IMR-90 (cell line): ENCODE results near the gene PRPF40B. TPM values are rescaled to one million over a fixed set of nuclear protein-coding genes. Genes with fewer than 3 reads are reported as not detected.

ENCODE experiments used
- ATAC-seq: fragments of 200-7000 bp; cut with Tn5 transposase; 2 replicates; pipeline ENCODE4 v1.9.1; 2020; ENCODE audit warnings: low read depth, mild to moderate bottlenecking, moderate library complexity
- BruUV-seq: library from RNA; stranded (reverse); fragments of 400-500 nt; replicated peaks from 2 replicates; lab custom pipeline; 2021; lab: Mats Ljungman, UMichigan
- CTCF ChIA-PET: fragments of 300-600 bp; formaldehyde crosslinking; extraction: SDS; loops from one replicate; lab custom pipeline; 2021; ENCODE audit warnings: antibody characterized with exemption; lab: Yijun Ruan, JAX
- POLR2A ChIA-PET: fragments of 300-600 bp; sonication (Branson Sonifier 250); formaldehyde crosslinking; loops from one replicate; lab custom pipeline; 2022; ENCODE audit warnings: antibody characterized with exemption; ENCODE audit not compliant: unreplicated experiment; lab: Charles Lee
- DNase-seq: peaks from one replicate; pipeline ENCODE4 v3.0.0; 2013
- H2AFZ ChIP-seq: replicated peaks from 2 replicates; pipeline ENCODE3; 2013; ENCODE audit warnings: low read length, mild to moderate bottlenecking; ENCODE audit not compliant: poor library complexity
- H2AK5ac ChIP-seq: 2 replicates; pipeline ENCODE4 v1.6.1; 2013; ENCODE audit warnings: low read depth, low read length, inconsistent platforms
- H2AK9ac ChIP-seq: replicated peaks from 2 replicates; pipeline ENCODE3; 2013; ENCODE audit warnings: mild to moderate bottlenecking, low read depth, low read length, moderate library complexity; ENCODE audit not compliant: poor library complexity
- H2BK120ac ChIP-seq: 2 replicates; pipeline ENCODE4 v1.6.1; 2013; ENCODE audit warnings: low read depth, low read length, inconsistent platforms
- H2BK15ac ChIP-seq: 3 replicates; pipeline ENCODE4 v1.6.1; 2013; ENCODE audit warnings: low read depth, low read length, inconsistent platforms
- H2BK20ac ChIP-seq: 2 replicates; pipeline ENCODE4 v1.6.1; 2013; ENCODE audit warnings: low read depth, mild to moderate bottlenecking, inconsistent platforms, low read length, moderate library complexity
- H2BK5ac ChIP-seq: 2 replicates; pipeline ENCODE4 v1.6.1; 2013; ENCODE audit warnings: mild to moderate bottlenecking, low read depth, low read length, inconsistent platforms; ENCODE audit not compliant: poor library complexity, severe bottlenecking
- H3K14ac ChIP-seq: replicated peaks from 2 replicates; pipeline ENCODE4 v1.6.1; 2013; ENCODE audit warnings: low read depth, low read length, inconsistent platforms
- H3K18ac ChIP-seq: 2 replicates; pipeline ENCODE4 v1.6.1; 2013; ENCODE audit warnings: low read depth, low read length, control low read depth
- H3K23ac ChIP-seq: 2 replicates; pipeline ENCODE4 v1.6.1; 2013; ENCODE audit warnings: low read depth, low read length, inconsistent platforms
- H3K27ac ChIP-seq: 2 replicates; pipeline ENCODE4 v1.5.1; 2013; ENCODE audit warnings: mild to moderate bottlenecking, control low read depth, low read length; ENCODE audit not compliant: insufficient read depth
- H3K27me3 ChIP-seq: 2 replicates; pipeline ENCODE4 v1.6.1; 2013; ENCODE audit warnings: low read length; ENCODE audit not compliant: control insufficient read depth, insufficient read depth
- H3K36me3 ChIP-seq: 2 replicates; pipeline ENCODE4 v1.6.1; 2013; ENCODE audit warnings: low read length, mixed read lengths; ENCODE audit not compliant: control insufficient read depth, insufficient read depth
- H3K4ac ChIP-seq: 2 replicates; pipeline ENCODE4 v1.6.1; 2013; ENCODE audit warnings: low read depth, low read length, inconsistent platforms
- H3K4me1 ChIP-seq: 2 replicates; pipeline ENCODE4 v1.6.1; 2013; ENCODE audit warnings: low read length, mixed read lengths; ENCODE audit not compliant: control insufficient read depth, insufficient read depth
- H3K4me2 ChIP-seq: 2 replicates; pipeline ENCODE4 v1.6.1; 2013; ENCODE audit warnings: low read depth, mild to moderate bottlenecking, control low read depth, low read length, moderate library complexity
- H3K4me3 ChIP-seq: 2 replicates; pipeline ENCODE4 v1.5.1; 2013; ENCODE audit warnings: low read depth, mild to moderate bottlenecking, control low read depth, low read length, moderate library complexity; ENCODE audit not compliant: insufficient read depth
- H3K56ac ChIP-seq: 2 replicates; pipeline ENCODE4 v1.6.1; 2013; ENCODE audit warnings: low read length, inconsistent platforms; ENCODE audit not compliant: insufficient read depth; ENCODE audit errors: extremely low read depth
- H3K79me1 ChIP-seq, 2 experiments: 2 replicates each; pipeline ENCODE4 v1.6.1; 2013; ENCODE audit warnings: low read length in 2 of 2, inconsistent platforms in 1 of 2, low read depth in 1 of 2
- H3K9ac ChIP-seq: 2 replicates; pipeline ENCODE4 v1.6.1; 2013; ENCODE audit warnings: low read depth, low read length, control low read depth
- H3K9me1 ChIP-seq: 2 replicates; pipeline ENCODE4 v1.6.1; 2013; ENCODE audit warnings: low read length, inconsistent platforms; ENCODE audit not compliant: insufficient read depth
- H3K9me3 ChIP-seq: 2 replicates; pipeline ENCODE4 v1.6.1; 2013; ENCODE audit warnings: low read length; ENCODE audit not compliant: control insufficient read depth, insufficient read depth
- H4K20me1 ChIP-seq: 2 replicates; pipeline ENCODE4 v1.6.1; 2013; ENCODE audit warnings: low read length, inconsistent platforms; ENCODE audit not compliant: insufficient read depth
- H4K5ac ChIP-seq: 2 replicates; pipeline ENCODE4 v1.6.1; 2013; ENCODE audit warnings: mild to moderate bottlenecking, low read depth, low read length, control low read depth
- H4K8ac ChIP-seq, 2 experiments: 2 replicates each; pipeline ENCODE4 v1.6.1; 2013; ENCODE audit warnings: low read depth in 2 of 2, low read length in 2 of 2, control low read depth in 1 of 2, inconsistent platforms in 1 of 2
- H4K91ac ChIP-seq: 2 replicates; pipeline ENCODE4 v1.6.1; 2013; ENCODE audit warnings: low read depth, low read length, inconsistent platforms; ENCODE audit not compliant: insufficient read depth
- BHLHE40 ChIP-seq: fragments of 150-350 bp; IDR thresholded peaks from 2 replicates; pipeline ENCODE4 v1.6.1; 2016; ENCODE audit warnings: mild to moderate bottlenecking, low read depth, low read length
- CHD1 ChIP-seq: IDR thresholded peaks from 2 replicates; pipeline ENCODE4 v1.6.1; 2012; ENCODE audit warnings: low read depth, low read length, improper control_type of control experiment
- FOS ChIP-seq: fragments of 150-350 bp; IDR thresholded peaks from 2 replicates; pipeline ENCODE4 v1.6.1; 2016; ENCODE audit warnings: low read depth, low read length
- MAFK ChIP-seq: IDR thresholded peaks from 2 replicates; pipeline ENCODE4 v1.6.1; 2012; ENCODE audit warnings: low read depth, low read length, improper control_type of control experiment
- MAZ ChIP-seq: IDR thresholded peaks from 2 replicates; pipeline ENCODE4 v1.6.1; 2012; ENCODE audit warnings: low read depth, mild to moderate bottlenecking, low read length, improper control_type of control experiment, moderate library complexity, borderline replicate concordance
- MXI1 ChIP-seq: IDR thresholded peaks from 2 replicates; pipeline ENCODE4 v1.6.1; 2012; ENCODE audit warnings: low read depth, mild to moderate bottlenecking, low read length, moderate library complexity, borderline replicate concordance
- NFE2L2 ChIP-seq: fragments of 150-350 bp; IDR thresholded peaks from 2 replicates; pipeline ENCODE4 v1.6.1; 2016; ENCODE audit warnings: low read depth, mild to moderate bottlenecking, low read length
- RAD21 ChIP-seq: IDR thresholded peaks from 2 replicates; pipeline ENCODE4 v1.6.1; 2012; ENCODE audit warnings: low read length, improper control_type of control experiment
- RFX5 ChIP-seq: IDR thresholded peaks from 2 replicates; pipeline ENCODE4 v1.8.0; 2012; ENCODE audit warnings: low read depth, mild to moderate bottlenecking, low read length, moderate library complexity
- WGBS, 2 experiments: methylation state at CpG; one replicate each; pipeline versions ENCODE4 v1.1.5 to v1.1.7; 2013; ENCODE audit warnings: missing lambda C conversion rate in 2 of 2; ENCODE audit not compliant: insufficient read length in 1 of 2; ENCODE audit errors: extremely low coverage in 2 of 2; 5-methylcytosine and 5-hydroxymethylcytosine counted together
- dilution Hi-C: fragments of 300-500 bp; cut with HindIII; formaldehyde crosslinking; loops from one replicate; pipeline ENCODE4 v1.14.3; 2018; ENCODE audit warnings: low sequenced_read_pairs; ENCODE audit not compliant: unreplicated experiment
- in situ Hi-C: fragments of 300-500 bp; cut with MboI; formaldehyde crosslinking; loops from 3 replicates; pipeline ENCODE4 v1.14.3; 2019; ENCODE audit warnings: low sequenced_read_pairs, inconsistent platforms, mixed read lengths
- intact Hi-C: fragments of 100-400 bp; cut with micrococcal nuclease; formaldehyde crosslinking; loops from 2 replicates; pipeline ENCODE4 v1.10.0; 2022
- polyA plus RNA-seq, 3 experiments: library from polyadenylated mRNA; depleted of rRNA; stranded (reverse); fragments of >200 nt; gene quantifications; 2 replicates each; pipeline ENCODE4 v1.2.3, GENCODE V29; 2012; ENCODE audit warnings: low replicate concordance in 1 of 3
- total RNA-seq: library from RNA; depleted of rRNA; stranded (reverse); fragments of >200 nt; gene quantifications from 2 replicates; pipeline ENCODE4 v1.2.3, GENCODE V29; 2012
- TF ChIP-seq, protein P1 (sequence below): fragments of 150-350 bp; IDR thresholded peaks from 2 replicates; pipeline ENCODE4 v1.6.1; 2016; ENCODE audit warnings: low read depth, mild to moderate bottlenecking, low read length, moderate library complexity, borderline replicate concordance
- TF ChIP-seq, protein P2 (sequence below): fragments of 150-350 bp; IDR thresholded peaks from 2 replicates; pipeline ENCODE4 v1.6.1; 2017; ENCODE audit warnings: mild to moderate bottlenecking, antibody characterized with exemption, low read length, low read depth
- TF ChIP-seq, protein P3 (sequence below): conservative IDR thresholded peaks from 2 replicates; pipeline ENCODE4 v1.5.1; 2012; ENCODE audit warnings: mild to moderate bottlenecking, low read depth, low read length, improper control_type of control experiment

The PRPF40B gene
- total and polyA plus RNA-seq, 2 of the 4 experiments (the other 2 are of a cell fraction) = 5.0 to 11.8 TPM

DNA sequence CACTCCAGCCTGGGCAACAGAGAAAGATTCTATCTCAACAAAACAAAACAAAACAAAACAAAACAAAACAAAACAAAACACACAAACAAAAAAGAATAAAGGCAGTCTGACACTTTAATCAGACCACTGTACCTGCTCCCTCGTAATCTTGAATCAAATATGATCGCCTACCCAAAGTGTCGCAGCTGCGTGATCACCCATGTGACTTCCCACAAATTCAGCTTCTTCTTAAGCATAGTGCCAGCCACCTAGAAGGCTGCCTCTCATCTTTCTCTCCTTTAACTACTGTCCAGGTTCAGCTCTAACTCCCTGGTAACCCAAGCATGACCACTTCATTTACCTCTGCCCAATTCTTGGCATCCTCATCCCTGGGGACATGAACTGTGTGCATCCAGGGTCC, 46.4 kb downstream of the PRPF40B start:
- Histone ChIP-seq H2AK5ac (no peak overlapping the region), H3K4me1 (peaks cover 39% of the 10 kb centered on the region), H3K18ac (no peak overlapping the region), H3K14ac (no peak overlapping the region), H3K9me1 (peaks cover 47% of the 10 kb centered on the region), H3K23ac (no peak overlapping the region), H3K36me3 (no peaks in the 10 kb centered on the region), H3K4me2 (no peak overlapping the region), H2BK5ac (no peak overlapping the region), H2AFZ (no peak overlapping the region), H3K4ac (no peak overlapping the region; the same call in 1 of the 2 replicates), H4K5ac (no peak overlapping the region), H2BK15ac (no peak overlapping the region), H3K56ac (no peak overlapping the region), H2BK20ac (no peak overlapping the region), H4K8ac (no peak overlapping the region), H4K91ac (no peak overlapping the region), H2AK9ac (no peak overlapping the region), H3K27me3 (no peaks in the 10 kb centered on the region), H4K20me1 (no peaks in the 10 kb centered on the region), H3K79me1 (peaks cover 40 to 96% of the 10 kb centered on the region in 2 experiments), H2BK120ac (no peak overlapping the region), H3K9ac (no peak overlapping the region), H3K4me3 (no peak overlapping the region), H3K27ac (no peak overlapping the region), H3K9me3 (no peaks in the 10 kb centered on the region)
- DNase-seq (no peak), ATAC-seq (no peak)
- BruUV-seq = no TSS peak
- CTCF ChIA-PET = no interaction called here
- TF ChIP-seq MXI1 (no peak), NFE2L2 (no peak), FOS (no peak), BHLHE40 (no peak), RAD21 (no peak), RFX5 (no peak), CHD1 (no peak), MAZ (no peak), MAFK (no peak)
- TF ChIP-seq, protein P1, sequence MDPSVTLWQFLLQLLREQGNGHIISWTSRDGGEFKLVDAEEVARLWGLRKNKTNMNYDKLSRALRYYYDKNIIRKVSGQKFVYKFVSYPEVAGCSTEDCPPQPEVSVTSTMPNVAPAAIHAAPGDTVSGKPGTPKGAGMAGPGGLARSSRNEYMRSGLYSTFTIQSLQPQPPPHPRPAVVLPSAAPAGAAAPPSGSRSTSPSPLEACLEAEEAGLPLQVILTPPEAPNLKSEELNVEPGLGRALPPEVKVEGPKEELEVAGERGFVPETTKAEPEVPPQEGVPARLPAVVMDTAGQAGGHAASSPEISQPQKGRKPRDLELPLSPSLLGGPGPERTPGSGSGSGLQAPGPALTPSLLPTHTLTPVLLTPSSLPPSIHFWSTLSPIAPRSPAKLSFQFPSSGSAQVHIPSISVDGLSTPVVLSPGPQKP = no peak
- TF ChIP-seq, protein P2, sequence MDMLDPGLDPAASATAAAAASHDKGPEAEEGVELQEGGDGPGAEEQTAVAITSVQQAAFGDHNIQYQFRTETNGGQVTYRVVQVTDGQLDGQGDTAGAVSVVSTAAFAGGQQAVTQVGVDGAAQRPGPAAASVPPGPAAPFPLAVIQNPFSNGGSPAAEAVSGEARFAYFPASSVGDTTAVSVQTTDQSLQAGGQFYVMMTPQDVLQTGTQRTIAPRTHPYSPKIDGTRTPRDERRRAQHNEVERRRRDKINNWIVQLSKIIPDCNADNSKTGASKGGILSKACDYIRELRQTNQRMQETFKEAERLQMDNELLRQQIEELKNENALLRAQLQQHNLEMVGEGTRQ = no peak
- TF ChIP-seq, protein P3, sequence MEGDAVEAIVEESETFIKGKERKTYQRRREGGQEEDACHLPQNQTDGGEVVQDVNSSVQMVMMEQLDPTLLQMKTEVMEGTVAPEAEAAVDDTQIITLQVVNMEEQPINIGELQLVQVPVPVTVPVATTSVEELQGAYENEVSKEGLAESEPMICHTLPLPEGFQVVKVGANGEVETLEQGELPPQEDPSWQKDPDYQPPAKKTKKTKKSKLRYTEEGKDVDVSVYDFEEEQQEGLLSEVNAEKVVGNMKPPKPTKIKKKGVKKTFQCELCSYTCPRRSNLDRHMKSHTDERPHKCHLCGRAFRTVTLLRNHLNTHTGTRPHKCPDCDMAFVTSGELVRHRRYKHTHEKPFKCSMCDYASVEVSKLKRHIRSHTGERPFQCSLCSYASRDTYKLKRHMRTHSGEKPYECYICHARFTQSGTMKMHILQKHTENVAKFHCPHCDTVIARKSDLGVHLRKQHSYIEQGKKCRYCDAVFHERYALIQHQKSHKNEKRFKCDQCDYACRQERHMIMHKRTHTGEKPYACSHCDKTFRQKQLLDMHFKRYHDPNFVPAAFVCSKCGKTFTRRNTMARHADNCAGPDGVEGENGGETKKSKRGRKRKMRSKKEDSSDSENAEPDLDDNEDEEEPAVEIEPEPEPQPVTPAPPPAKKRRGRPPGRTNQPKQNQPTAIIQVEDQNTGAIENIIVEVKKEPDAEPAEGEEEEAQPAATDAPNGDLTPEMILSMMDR = no peak
- dilution Hi-C loops (no loop called here), in situ Hi-C loops (no loop called here), intact Hi-C loops (no loop called here)
- WGBS, 2 experiments = 96% methylated on average over 4 of the region's 4 CpGs; no CpG with 5 or more reads in 1 of the 2 experiments
- POLR2A ChIA-PET = no interaction called here
